HG02840 (cell line): ENCODE measurements around the gene TP53BP1.
A peak's percentile ranks its signal among the peaks of the same experiment; 100 is the strongest.

Experiments
- ATAC-seq: cut with Tn5 transposase; IDR thresholded peaks from one replicate; pipeline ENCODE4 v1.9.1; 2021; ENCODE audit warnings: mild to moderate bottlenecking, moderate library complexity, moderate number of reproducible peaks; ENCODE audit not compliant: unreplicated experiment, low FRiP score

Gene TP53BP1

DNA sequence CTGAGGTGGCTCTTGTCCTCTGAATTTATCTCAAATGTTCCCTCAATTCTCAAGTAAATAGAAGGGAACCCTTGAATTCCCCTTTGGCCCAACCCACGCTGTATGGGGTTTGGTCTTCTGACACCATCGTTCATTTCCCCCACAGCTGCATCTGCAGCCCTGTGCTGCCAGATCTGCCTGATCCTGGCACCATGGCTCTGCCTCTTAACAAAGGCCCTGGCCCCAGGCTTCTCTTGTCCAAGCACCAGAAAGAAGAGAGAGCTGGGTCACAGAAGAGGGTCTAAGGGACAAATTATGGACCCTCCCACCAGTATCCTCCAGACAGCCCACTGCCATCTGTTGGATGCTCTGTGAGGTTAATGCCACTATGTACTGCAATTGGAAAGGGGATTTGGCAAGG lies 26.2 kb upstream of the TP53BP1 start:
- ATAC-seq = no peak

GRCh38 chr15:43518197-43518761 lies 25.3 kb upstream of the TP53BP1 start:
- no peak for ATAC-seq

- no peak for ATAC-seq
These were observed 24.6 kb upstream of the TP53BP1 start, which contains the start of gene MAP1A for GRCh38 chr15:43517354-43518196. TSS of gene MAP1A (plus strand) at chr15:43517608. CDS start at chr15:43521474, 3,866 bp downstream.

GRCh38 chr15:43516801-43517353 lies 23.9 kb upstream of the TP53BP1 start:
- ATAC-seq = no peak

GRCh38 chr15:43516185-43516584 lies 23.2 kb upstream of the TP53BP1 start:
- ATAC-seq = no peak

DNA sequence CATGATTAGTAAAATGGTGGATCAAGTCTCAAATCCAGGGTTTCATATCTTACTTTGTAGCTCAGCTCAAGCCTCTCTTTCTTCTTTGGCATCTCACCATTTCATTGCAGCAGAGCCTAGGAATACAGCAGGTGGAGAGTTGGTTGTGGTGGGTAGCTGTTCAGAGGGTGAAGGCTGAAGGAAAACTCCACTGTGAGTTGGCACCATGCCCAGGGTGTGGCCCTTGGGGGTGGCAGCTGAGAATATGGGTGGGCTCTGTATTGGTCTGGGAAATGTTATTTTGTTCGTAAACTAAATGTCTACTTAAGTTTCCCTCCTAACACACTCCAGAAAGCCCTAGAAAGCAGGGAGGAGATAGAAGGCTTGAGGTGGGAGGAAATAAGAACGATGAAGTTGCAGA lies 22.8 kb upstream of the TP53BP1 start:
- ATAC-seq = no peak

DNA sequence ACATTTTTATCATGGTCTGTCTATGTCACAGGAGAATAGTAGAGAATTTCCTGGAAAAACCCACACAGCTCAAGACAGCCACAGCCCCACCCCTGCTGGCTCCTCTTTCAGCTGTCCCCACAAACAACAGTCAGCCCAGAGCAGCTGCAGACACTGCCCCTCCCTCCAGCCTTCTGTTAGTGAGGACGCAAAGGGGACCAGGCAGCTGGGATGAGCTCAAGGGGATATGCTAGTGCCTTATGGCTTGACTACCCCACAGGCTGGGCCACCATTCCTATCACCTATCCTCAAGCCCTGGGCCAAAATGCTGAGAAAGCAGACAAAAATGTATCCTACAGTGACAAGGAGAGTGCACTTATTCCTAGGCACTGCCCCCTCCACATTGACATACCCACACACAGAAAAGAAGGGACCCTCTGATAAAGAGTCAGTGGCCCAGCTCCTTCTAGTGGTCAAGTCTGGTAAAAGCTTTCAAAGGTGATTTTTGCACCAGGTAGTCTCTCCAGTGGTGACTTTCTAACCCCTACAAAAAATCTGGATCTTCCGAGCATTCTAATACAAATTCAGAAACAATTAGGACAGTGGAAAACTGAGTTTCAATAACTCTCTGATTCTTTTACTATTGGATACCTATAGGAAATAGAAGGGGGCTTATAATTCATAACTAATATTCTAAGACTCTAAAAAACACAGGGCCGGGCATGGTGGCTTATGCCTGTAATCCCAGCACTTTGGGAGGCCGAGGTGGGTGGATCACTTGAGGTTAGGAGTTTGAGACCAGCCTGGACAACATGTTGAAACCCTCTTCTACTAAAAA lies 21.5 kb upstream of the TP53BP1 start:
- no peak for ATAC-seq

GRCh38 chr15:43513550-43513949 lies 20.6 kb upstream of the TP53BP1 start:
- no peak for ATAC-seq

GRCh38 chr15:43511012-43511885 lies 18.3 kb upstream of the TP53BP1 start:
- no peak for ATAC-seq

DNA sequence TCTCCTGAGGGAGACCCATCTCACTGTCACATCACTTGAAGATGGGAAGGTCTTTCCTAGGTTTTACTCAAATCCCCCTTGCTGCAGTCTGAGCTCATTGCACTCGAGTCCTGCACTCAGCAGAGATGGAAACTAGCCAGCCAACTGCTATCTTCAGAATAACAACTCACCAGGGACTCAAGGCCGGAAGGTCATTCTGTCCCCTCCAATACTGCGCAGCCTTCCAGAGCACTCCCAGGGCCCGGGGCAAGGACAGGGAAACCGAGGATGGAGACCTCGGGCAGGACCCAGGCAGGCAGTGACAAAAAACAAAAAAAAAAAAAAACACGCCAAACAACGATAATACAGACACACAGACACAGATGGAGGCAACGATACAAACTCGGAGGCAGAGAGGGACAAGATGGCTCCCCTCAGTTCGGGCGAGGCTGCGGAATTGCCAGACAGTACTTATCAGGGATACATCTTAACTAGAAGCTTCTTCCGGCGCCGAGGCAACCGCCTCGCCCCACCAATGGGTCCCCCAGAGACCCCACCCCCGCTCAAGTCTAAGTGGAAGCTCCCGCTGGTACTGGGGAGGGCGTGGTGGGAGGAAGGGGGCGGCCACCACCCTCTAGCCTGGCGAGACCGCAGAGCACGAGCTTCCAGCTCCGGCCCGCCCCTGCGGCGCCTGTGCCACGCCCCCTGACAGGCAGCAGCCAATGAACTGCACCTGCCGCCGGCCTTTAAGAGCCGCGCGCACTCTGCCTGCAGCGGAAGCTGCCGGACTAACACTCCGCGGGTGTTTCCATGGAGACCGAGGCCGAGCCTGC lies 17.4 kb upstream of the TP53BP1 start:
- ATAC-seq = peak; percentile 95

- ATAC-seq = no peak
These were observed 16.8 kb upstream of the TP53BP1 start for GRCh38 chr15:43509660-43510199.

- ATAC-seq = no peak
These were observed 16.2 kb upstream of the TP53BP1 start for GRCh38 chr15:43508991-43509659.

DNA sequence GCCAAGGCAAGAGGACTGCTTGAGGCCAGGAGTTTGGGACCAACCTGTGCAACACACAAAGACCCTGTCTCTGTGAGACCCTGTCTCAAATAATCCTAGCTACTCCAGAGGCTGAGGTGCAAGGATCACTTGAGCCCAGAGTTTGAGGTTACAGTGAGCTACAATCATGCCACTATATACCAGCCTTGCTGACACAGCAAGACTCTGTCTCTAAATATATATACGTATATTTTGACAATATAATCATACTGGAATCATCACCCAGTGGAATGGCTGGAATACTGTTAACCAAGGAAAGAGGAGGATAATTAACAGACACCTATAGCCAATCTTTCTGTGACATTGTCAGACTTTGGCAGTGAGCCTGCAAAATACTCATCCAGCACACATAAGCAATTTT lies 15.5 kb upstream of the TP53BP1 start:
- ATAC-seq = no peak

- no peak for ATAC-seq
These were observed 12.8 kb upstream of the TP53BP1 start for GRCh38 chr15:43505738-43506137.

DNA sequence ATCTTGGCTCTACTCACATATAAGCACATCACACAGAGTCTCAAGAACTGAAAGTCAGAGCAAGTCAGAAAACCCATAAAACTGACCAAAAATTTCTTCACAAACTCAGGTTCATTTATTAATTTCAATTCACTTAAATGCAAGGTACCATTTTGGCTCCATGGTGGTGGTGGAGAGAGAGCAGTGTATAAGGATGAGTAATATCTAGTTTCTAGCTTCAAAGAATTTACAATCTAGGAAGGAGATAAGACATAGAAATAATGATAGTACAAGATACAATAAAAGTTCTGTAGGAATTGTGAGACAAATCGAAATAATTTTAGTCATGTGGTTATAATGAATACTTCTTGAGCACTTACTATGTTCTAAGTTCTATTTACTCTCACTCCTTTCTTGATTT lies 6.7 kb upstream of the TP53BP1 start:
- ATAC-seq = no peak

DNA sequence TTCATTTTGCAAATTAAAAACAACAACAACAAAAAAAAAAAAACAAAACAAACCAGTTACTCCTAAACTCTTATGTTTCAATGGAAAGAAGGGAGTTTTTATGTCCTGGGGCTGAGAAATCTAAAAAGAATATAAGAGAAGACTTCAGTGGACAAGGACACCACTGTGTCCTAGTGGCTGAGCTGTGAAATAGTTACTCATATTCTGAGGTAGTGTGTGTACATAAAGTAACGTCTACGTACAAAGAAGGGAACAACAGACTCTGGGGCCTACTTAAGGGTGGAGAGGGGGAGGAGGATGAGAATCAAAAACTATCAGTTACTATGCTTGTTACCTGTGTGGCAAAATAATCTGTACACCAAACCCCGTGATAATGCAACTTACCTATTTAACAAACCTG lies 6.0 kb upstream of the TP53BP1 start:
- no peak for ATAC-seq

GRCh38 chr15:43493703-43494472 lies 932 bp upstream of the TP53BP1 start:
- ATAC-seq = no peak

DNA sequence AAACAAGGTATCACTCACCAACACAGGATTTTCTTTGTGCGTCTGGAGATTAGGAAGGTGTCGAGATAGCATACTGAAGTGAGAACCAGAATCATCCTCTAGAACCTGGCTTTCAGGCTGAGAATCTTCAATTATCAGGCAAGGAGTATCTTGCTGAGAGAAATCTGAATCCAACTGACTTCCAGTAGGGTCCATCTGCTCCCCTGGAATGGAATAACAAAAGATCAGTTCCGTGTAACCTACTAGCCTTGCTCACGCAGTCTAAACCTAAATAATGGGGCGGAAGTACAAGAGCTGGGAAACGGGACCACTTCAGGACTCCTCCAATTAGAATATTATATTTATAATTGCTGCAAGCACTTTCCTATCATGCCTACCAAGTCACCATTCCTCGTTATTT lies 690 bp downstream of the TP53BP1 start:
- ATAC-seq = no peak
